ENCODE results near the gene FOXK1. TPM values are rescaled to one million over a fixed set of nuclear protein-coding genes. Genes with fewer than 3 reads are reported as not detected.
A peak's percentile ranks its signal among the peaks of the same experiment; 100 is the strongest.

Gene FOXK1
- total RNA-seq, 2 donors from 2014 or later, result 36.9 to 43.4 TPM

DNA sequence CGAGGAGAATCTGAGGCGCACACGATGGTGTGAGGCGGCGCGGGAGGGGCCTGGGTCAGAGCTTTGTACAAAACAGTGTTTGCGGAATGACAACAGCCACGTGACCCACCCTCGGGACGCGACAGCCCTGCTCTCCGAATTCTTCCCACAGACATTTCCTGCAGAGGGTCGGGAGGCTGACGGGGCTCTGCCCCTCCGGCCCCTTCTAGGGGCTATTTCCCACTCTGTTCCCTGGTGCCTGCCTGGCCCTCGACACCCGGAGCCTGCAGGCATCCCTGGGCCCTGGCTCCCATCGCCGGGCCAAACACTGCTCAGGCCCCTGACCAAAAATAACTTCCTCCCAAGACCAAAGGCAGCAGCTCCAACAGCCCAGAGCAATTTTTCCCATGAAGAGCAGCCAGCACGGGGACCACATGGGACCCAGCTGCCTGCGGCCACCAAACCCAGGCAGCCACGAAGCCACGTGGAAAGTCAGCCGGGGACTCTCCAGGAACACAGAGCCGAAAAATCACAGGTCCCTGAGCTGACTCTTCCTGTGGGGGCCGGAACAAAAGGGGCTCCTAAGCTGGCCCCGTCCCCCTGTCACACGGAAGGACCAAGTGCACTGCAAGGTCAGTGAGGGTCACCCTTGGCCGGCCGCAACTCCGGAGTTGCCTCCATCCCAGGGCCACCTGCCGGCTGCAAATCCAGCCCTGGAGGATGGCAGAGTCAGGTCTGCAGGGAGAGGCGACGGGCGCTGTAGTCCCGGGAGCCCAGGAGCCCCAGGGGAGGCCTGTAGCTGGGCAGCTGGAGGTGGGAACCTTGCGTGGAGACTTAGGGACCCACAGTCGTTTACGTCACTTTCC, 137.7 kb downstream of the FOXK1 start:
- Mint-ChIP-seq H3K27me3 (ENCODE audit: insufficient read depth) (no peaks in the 10 kb centered on the region), H3K4me1 (no peaks in the 10 kb centered on the region), H3K36me3 (ENCODE audit: low read depth) (peaks cover 2% of the 10 kb centered on the region), H3K4me3 (no peak overlapping the region), H3K9me3 (no peaks in the 10 kb centered on the region), H3K27ac (peak overlapping the region; percentile 80)
- H3K27me3 ChIP-seq (ENCODE audit: control insufficient read depth, insufficient read depth, low read length, poor library complexity, severe bottlenecking), result no peaks in the 10 kb centered on the region
- peaks cover 2% of the 10 kb centered on the region for H3K36me3 ChIP-seq (ENCODE audit: control insufficient read depth, insufficient read depth, low read length)
- H3K4me3 ChIP-seq (ENCODE audit: low read length), result no peak overlapping the region
- no peak overlapping the region for H3K27ac ChIP-seq (ENCODE audit: low read depth, low read length)
- 93 to 94% methylated on average over 27 to 39 of the region's 39 CpGs for WGBS, 2 experiments (ENCODE audit: insufficient coverage in 1 of 2, insufficient read length in 1 of 2)
- no peak for TF ChIP-seq CTCF (conservative IDR thresholded peaks at IDR 0.05)
- no peak for DNase-seq
- no peaks in the 10 kb centered on the region for H3K9me3 ChIP-seq (ENCODE audit: control insufficient read depth, low read length)
- no peaks in the 10 kb centered on the region for H3K4me1 ChIP-seq (ENCODE audit: control insufficient read depth, insufficient read depth, low read length)
- no peak overlapping the region for H3K9ac ChIP-seq (ENCODE audit: extremely low read depth, low read length, poor library complexity, severe bottlenecking)

DNA sequence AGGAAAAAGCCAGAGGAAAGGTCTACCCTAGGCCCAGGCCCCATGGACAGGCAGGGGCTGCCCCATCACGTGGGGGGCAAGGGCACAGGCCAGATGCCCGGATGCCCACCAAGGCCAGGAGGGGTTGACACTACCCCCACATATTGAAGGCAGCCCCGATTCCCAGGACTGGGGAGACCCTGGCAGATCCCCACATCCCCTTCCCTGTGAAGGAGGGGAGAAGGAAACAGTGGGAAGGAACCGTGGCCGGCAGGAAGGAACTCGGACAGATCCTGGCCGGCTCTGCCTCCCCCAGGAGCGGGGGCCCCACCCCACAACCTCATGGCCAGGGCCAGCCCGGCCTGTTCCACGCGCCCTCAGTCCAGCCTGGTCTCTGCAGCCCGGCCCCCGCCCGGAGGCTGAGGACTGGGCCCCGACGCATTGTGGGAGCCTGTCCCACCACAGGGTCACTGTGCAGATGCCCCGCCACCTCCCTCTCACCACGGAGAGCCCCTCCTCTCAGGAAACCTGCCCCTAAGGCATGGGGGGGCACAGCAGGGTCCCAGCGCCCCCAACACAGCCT, 138.4 kb downstream of the FOXK1 start:
- no peaks in the 10 kb centered on the region for H3K9me3 Mint-ChIP-seq
- Histone ChIP-seq H3K4me1 (ENCODE audit: control insufficient read depth, insufficient read depth, low read length) (no peaks in the 10 kb centered on the region), H3K27me3 (ENCODE audit: control insufficient read depth, insufficient read depth, low read length, poor library complexity, severe bottlenecking) (no peaks in the 10 kb centered on the region), H3K27ac (ENCODE audit: low read depth, low read length) (no peak overlapping the region), H3K4me3 (ENCODE audit: low read length) (no peak overlapping the region), H3K9ac (ENCODE audit: extremely low read depth, low read length, poor library complexity, severe bottlenecking) (no peak overlapping the region), H3K36me3 (ENCODE audit: control insufficient read depth, insufficient read depth, low read length) (no peaks in the 10 kb centered on the region), H3K9me3 (ENCODE audit: control insufficient read depth, low read length) (no peaks in the 10 kb centered on the region)
- DNase-seq, result no peak
- no peak overlapping the region for H3K4me3 Mint-ChIP-seq
- peaks cover 3% of the 10 kb centered on the region for H3K36me3 Mint-ChIP-seq (ENCODE audit: low read depth)
- H3K27me3 Mint-ChIP-seq (ENCODE audit: insufficient read depth), result no peaks in the 10 kb centered on the region
- no peaks in the 10 kb centered on the region for H3K4me1 Mint-ChIP-seq
- H3K27ac Mint-ChIP-seq, result no peak overlapping the region
- 92 to 94% methylated on average over 2 to 19 of the region's 19 CpGs for WGBS, 2 experiments (ENCODE audit: insufficient coverage in 1 of 2, insufficient read length in 1 of 2)
- no peak for TF ChIP-seq CTCF (conservative IDR thresholded peaks at IDR 0.05)

Small RNA genes within 50 kb of the gene (microRNA-seq; reads per million reads assigned to microRNA genes)
- not detected for gene MIR4656 (ENCODE audit: borderline microRNAs expressed)

Other genes starting within 250 kb of the FOXK1 start
- gene AP5Z1, start 93.3 kb downstream of the FOXK1 start, total RNA-seq, result 10 to 100 TPM; 31.0 to 34.7 TPM
- gene PAPOLB, start 179.7 kb downstream of the FOXK1 start, total RNA-seq, result 1 to 10 TPM; 1.2 to 1.8 TPM
- 10 to 100 TPM; 34.9 to 47.6 TPM for gene RADIL, start 201.4 kb downstream of the FOXK1 start, total RNA-seq

Data from endodermal cell (in vitro differentiated cells).